Measurements from ENCODE around the gene SF3B6. TPM values are rescaled to one million over a fixed set of nuclear protein-coding genes. Genes with fewer than 3 reads are reported as not detected.
A peak's percentile ranks its signal among the peaks of the same experiment; 100 is the strongest.

The SF3B6 gene
- total and polyA plus RNA-seq, 9 of the 15 experiments (the other 6 are each of a cell fraction or from before 2014, with no cell fraction given): 146 to 591 (median 295) TPM

GRCh38 chr2:24075915-24076848, at the start of gene SF3B6 (continued):
- TF ChIP-seq ZNF639 (CRISPR knock-in tag; conservative IDR thresholded peaks at IDR 0.05 in 1 of 2, IDR thresholded peaks at IDR 0.05 in 1 of 2) (peak in 1 of 2 experiments; percentile 98; a peak in 2 of 4 replicates), ZBTB11 (CRISPR knock-in tag; IDR thresholded peaks at IDR 0.05) (peak; percentile 96 to 100 (median 99)), RFX1 (IDR thresholded peaks at IDR 0.05) (no peak), ZNF280A (IDR thresholded peaks at IDR 0.05; ENCODE audit: low read depth, partially characterized antibody) (no peak), ATF3 (IDR thresholded peaks at IDR 0.05) (peak; percentile 39; the same call in 1 of the 2 replicates), ATF3 (CRISPR knock-in tag; conservative IDR thresholded peaks at IDR 0.05) (no peak), MYNN (IDR thresholded peaks at IDR 0.05) (peak; percentile 27; the same call in 1 of the 2 replicates), MYNN (CRISPR knock-in tag; IDR thresholded peaks at IDR 0.05) (no peak), CBX3 (IDR thresholded peaks at IDR 0.05; ENCODE audit: borderline replicate concordance in 1 of 2, low read length in 2 of 2) (peak in 1 of 2 experiments; percentile 96; a peak in 2 of 3 replicates), TCF7L2 (IDR thresholded peaks at IDR 0.05; ENCODE audit: low read depth, low read length) (no peak), CREB3 (tag; conservative IDR thresholded peaks at IDR 0.05; ENCODE audit: low read depth) (0 out of 2 replicates have a peak, but pooled peaks have one; percentile 54), SOX6 (IDR thresholded peaks at IDR 0.05) (peak; percentile 81), EP300 (IDR thresholded peaks at IDR 0.05; ENCODE audit: low read length) (peak; percentile 79), ZNF282 (CRISPR knock-in tag; IDR thresholded peaks at IDR 0.05) (no peak)

Measured in K562 (cell line).